GM12891 (cell line): ENCODE measurements around the gene LRRC71.

Source experiments
- DNase-seq: peaks from one replicate; pipeline ENCODE4 v3.0.0; 2011; ENCODE audit warnings: low spot score; ENCODE audit not compliant: insufficient read length
- FAIRE-seq: peaks from 2 replicates; lab custom pipeline; 2011; peaks lifted over from hg19 to GRCh38; lab: Jason Lieb, UNC
- PAX5 ChIP-seq: IDR thresholded peaks from 2 replicates; pipeline ENCODE4 v1.6.1; 2011; ENCODE audit warnings: low read length, moderate library complexity, mild to moderate bottlenecking; ENCODE audit not compliant: insufficient read depth, severe bottlenecking
- POLR2A ChIP-seq: IDR thresholded peaks from 2 replicates; pipeline ENCODE4 v1.6.1; 2011; ENCODE audit warnings: low read depth, low read length, control low read depth
- POLR2AphosphoS5 ChIP-seq: IDR thresholded peaks from 2 replicates; pipeline ENCODE4 v1.6.1; 2011; ENCODE audit warnings: low read depth, low read length, control low read depth
- POU2F2 ChIP-seq: IDR thresholded peaks from 2 replicates; pipeline ENCODE4 v1.6.1; 2011; ENCODE audit warnings: low read depth, mild to moderate bottlenecking, control low read depth, low read length, moderate library complexity
- SPI1 ChIP-seq: IDR thresholded peaks from 2 replicates; pipeline ENCODE4 v1.6.1; 2011; ENCODE audit warnings: low read depth, low read length, control low read depth
- TAF1 ChIP-seq: IDR thresholded peaks from 2 replicates; pipeline ENCODE4 v1.6.1; 2011; ENCODE audit warnings: low read depth, low read length, control low read depth

The LRRC71 gene

GRCh38 chr1:156980551-156980950 is 60.1 kb downstream of the LRRC71 start:
- DNase-seq = no peak
- no peak for FAIRE-seq

More at GRCh38 chr1:156980551-156980950, 60.1 kb downstream of the LRRC71 start:
- TF ChIP-seq SPI1 = no peak
- TF ChIP-seq POLR2AphosphoS5 = no peak
- no peak for TF ChIP-seq POU2F2
- TF ChIP-seq POLR2A = no peak
- TF ChIP-seq TAF1 = no peak
- no peak for TF ChIP-seq PAX5
